HEK293 (cell line): ENCODE measurements around the gene MAP3K5.
"Not testable (repeated sequence)": the region's sequence is repeated elsewhere in the genome, so short reads cannot be mapped to it uniquely, and the experiment has no call there.

Experiments
- CTCF ChIA-PET: fragments of 350-600 bp; formaldehyde crosslinking; extraction: SDS; loops from one replicate; lab custom pipeline; 2021; ENCODE audit warnings: antibody characterized with exemption; lab: Yijun Ruan, JAX
- POLR2A ChIA-PET: fragments of 300-600 bp; formaldehyde crosslinking; extraction: SDS; loops from one replicate; lab custom pipeline; 2020; ENCODE audit warnings: antibody characterized with exemption, inconsistent platforms; lab: Yijun Ruan, JAX
- H3K27ac ChIP-seq: fragments of 200-500 bp; sonication (Bioruptor generic); 2 replicates; pipeline ENCODE4 v1.5.1; 2014; ENCODE audit warnings: low read depth, low read length, control low read depth, inconsistent platforms; ENCODE audit errors: extremely low read depth
- H3K36me3 ChIP-seq, 2 experiments: fragments of 200-500 bp in 1 of 2; sonication (Bioruptor generic) in 1 of 2; 1 replicate in 1 of 2; 2 replicates in 1 of 2; pipeline ENCODE4 v1.5.1; 2014 to 2017; ENCODE audit warnings: inconsistent platforms in 2 of 2, low read length in 2 of 2; ENCODE audit not compliant: control insufficient read depth in 2 of 2, insufficient read depth in 1 of 2
- H3K4me1 ChIP-seq: fragments of 200-500 bp; sonication (Bioruptor generic); 2 replicates; pipeline ENCODE4 v1.5.1; 2014; ENCODE audit warnings: mild to moderate bottlenecking, low read length, inconsistent platforms; ENCODE audit not compliant: control insufficient read depth, insufficient read depth
- H3K4me3 ChIP-seq: 2 replicates; pipeline ENCODE4 v1.5.1; 2011; ENCODE audit warnings: low read depth, mild to moderate bottlenecking, control low read depth, low read length, moderate library complexity
- H3K9me3 ChIP-seq: fragments of 200-500 bp; sonication (Bioruptor generic); 2 replicates; pipeline ENCODE4 v1.5.1; 2014; ENCODE audit warnings: low read depth, low read length, inconsistent platforms; ENCODE audit not compliant: control insufficient read depth, insufficient read depth
- OSR2 ChIP-seq: fragments of 450-650 bp; formaldehyde crosslinking; IDR thresholded peaks from 2 replicates; pipeline ENCODE4 v1.5.1; 2016; ENCODE audit warnings: missing biosample characterization, missing genetic modification characterization
- WT1 ChIP-seq: fragments of 450-650 bp; formaldehyde crosslinking; IDR thresholded peaks from 2 replicates; pipeline ENCODE4 v1.5.1; 2016; ENCODE audit warnings: missing biosample characterization, missing genetic modification characterization
- ZFP3 ChIP-seq: fragments of 450-650 bp; formaldehyde crosslinking; IDR thresholded peaks from 2 replicates; pipeline ENCODE4 v1.5.1; 2016; ENCODE audit warnings: low read depth, missing biosample characterization, missing genetic modification characterization
- ZNF146 ChIP-seq: fragments of 450-650 bp; formaldehyde crosslinking; IDR thresholded peaks from 2 replicates; pipeline ENCODE4 v1.5.1; 2016; ENCODE audit warnings: missing biosample characterization, missing genetic modification characterization
- ZNF514 ChIP-seq: fragments of 450-650 bp; formaldehyde crosslinking; IDR thresholded peaks from 2 replicates; pipeline ENCODE4 v1.5.1; 2016; ENCODE audit warnings: missing biosample characterization, missing genetic modification characterization
- ZNF677 ChIP-seq: fragments of 450-650 bp; IDR thresholded peaks from 2 replicates; pipeline ENCODE4 v1.5.0; 2018; ENCODE audit warnings: missing biosample characterization, mild to moderate bottlenecking, missing genetic modification characterization, moderate library complexity
- ZSCAN23 ChIP-seq: fragments of 450-650 bp; formaldehyde crosslinking; IDR thresholded peaks from 2 replicates; pipeline ENCODE4 v1.5.1; 2016; ENCODE audit warnings: missing biosample characterization, missing genetic modification characterization
- ZXDB ChIP-seq: fragments of 450-650 bp; formaldehyde crosslinking; IDR thresholded peaks from 2 replicates; pipeline ENCODE4 v1.5.1; 2016; ENCODE audit warnings: missing biosample characterization, missing genetic modification characterization
- TF ChIP-seq, protein P1 (sequence below): fragments of 450-650 bp; formaldehyde crosslinking; IDR thresholded peaks from 2 replicates; pipeline ENCODE4 v1.5.1; 2017; ENCODE audit warnings: missing biosample characterization, missing genetic modification characterization
- TF ChIP-seq, protein P2 (sequence below): fragments of 450-650 bp; formaldehyde crosslinking; IDR thresholded peaks from 2 replicates; pipeline ENCODE4 v1.5.1; 2016; ENCODE audit warnings: missing biosample characterization, missing genetic modification characterization
- TF ChIP-seq, protein P3 (sequence below): fragments of 450-650 bp; formaldehyde crosslinking; conservative IDR thresholded peaks from 2 replicates; pipeline ENCODE4 v1.5.1; 2016; ENCODE audit warnings: low read depth, missing biosample characterization, missing genetic modification characterization
- TF ChIP-seq, protein P4 (sequence below): fragments of 450-650 bp; formaldehyde crosslinking; IDR thresholded peaks from 2 replicates; pipeline ENCODE4 v1.5.1; 2017; ENCODE audit warnings: missing biosample characterization, missing genetic modification characterization

Gene MAP3K5

DNA sequence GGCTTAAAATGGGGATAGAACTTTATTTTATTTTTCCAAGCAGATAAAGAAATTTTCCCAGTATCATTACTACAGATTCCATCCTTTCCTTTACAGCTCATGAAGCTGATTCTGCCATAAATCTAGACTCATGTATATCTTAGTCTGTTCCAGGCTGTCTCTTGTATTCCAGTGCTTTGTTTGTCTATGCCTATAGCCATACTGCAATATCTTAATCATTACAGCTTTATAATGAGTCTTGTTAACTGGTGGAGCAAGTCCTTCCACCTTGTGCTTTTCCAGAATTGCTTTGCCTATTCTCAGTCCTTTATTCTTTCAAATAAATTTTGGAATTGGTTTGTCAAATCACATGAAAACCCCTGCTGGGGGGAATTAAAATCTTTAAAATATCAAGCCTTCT lies 99.2 kb downstream of the MAP3K5 start (continued):
- TF ChIP-seq ZSCAN23 (tag by site-specific recombination) (no peak), OSR2 (tag by site-specific recombination) (no peak), WT1 (tag by site-specific recombination) (no peak), ZXDB (tag by site-specific recombination) (no peak), ZNF514 (tag by site-specific recombination) (no peak)
- TF ChIP-seq, protein P1, sequence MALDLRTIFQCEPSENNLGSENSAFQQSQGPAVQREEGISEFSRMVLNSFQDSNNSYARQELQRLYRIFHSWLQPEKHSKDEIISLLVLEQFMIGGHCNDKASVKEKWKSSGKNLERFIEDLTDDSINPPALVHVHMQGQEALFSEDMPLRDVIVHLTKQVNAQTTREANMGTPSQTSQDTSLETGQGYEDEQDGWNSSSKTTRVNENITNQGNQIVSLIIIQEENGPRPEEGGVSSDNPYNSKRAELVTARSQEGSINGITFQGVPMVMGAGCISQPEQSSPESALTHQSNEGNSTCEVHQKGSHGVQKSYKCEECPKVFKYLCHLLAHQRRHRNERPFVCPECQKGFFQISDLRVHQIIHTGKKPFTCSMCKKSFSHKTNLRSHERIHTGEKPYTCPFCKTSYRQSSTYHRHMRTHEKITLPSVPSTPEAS (tag by site-specific recombination) = no peak

DNA sequence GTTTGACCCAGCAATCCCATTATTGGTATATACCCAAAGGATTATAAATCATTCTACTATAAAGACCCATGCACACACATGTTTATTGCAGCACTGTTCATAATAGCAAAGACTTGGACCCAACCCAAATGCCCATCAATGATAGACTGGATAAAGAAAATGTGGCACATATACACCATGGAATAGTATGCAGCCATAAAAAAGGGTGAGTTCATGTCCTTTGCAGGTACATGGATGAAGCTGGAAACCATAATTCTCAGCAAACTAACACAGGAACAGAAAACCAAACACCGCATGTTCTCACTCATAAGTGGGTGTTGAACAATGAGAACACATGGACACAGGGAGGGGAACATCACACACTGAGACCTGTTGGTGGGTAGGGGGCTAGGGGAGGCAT lies 104.4 kb downstream of the MAP3K5 start:
- H3K27ac ChIP-seq, H3K4me3 ChIP-seq, H3K4me1 ChIP-seq, POLR2A ChIA-PET, H3K9me3 ChIP-seq, H3K36me3 ChIP-seq: not testable (repeated sequence)
- CTCF ChIA-PET = interaction anchor here (0.6 to 1.9 kb wide), 2 partner anchors 105 to 363 kb away, joined by 3 to 4 read pairs; partner anchors contain the start of gene MAP3K5
- peak; percentile 96 for TF ChIP-seq ZNF146 (tag by site-specific recombination)
- TF ChIP-seq, protein P2, sequence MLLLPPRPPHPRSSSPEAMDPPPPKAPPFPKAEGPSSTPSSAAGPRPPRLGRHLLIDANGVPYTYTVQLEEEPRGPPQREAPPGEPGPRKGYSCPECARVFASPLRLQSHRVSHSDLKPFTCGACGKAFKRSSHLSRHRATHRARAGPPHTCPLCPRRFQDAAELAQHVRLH = peak; percentile 69; the same call in 1 of the 2 replicates

DNA sequence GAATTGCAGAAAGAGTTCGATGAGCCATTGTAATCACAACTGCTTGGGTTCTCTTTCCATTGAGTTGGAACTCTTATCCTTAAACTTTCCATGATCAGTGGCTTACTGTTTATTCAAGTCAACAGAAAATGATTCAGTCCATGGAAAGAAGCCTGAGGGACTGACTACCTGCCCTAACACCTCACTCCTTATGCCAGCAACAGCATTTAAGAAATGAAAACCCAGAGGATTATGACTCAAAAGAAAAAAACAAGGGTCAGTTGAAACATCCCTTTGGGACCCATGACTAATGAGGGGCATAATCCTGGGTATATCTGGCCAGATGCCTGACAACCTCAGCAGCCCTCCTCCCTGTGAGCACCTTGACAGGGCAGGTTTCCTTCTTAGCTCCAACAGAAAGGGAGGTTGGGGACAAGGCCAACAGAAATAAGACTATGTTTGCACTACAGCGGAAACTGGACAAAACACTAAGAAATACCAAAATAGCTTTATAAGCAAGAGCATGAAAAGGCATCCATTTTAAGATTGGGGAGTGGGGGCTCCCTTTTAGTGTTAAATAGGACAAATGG lies 106.7 kb downstream of the MAP3K5 start:
- H3K9me3 ChIP-seq = no peaks in the 10 kb centered on the region
- no peak overlapping the region for H3K27ac ChIP-seq
- H3K36me3 ChIP-seq = peaks cover 0 to 3% of the 10 kb centered on the region in 2 experiments; a peak in 2 of 3 replicates
- TF ChIP-seq ZNF677 = no peak
- no peak for TF ChIP-seq ZFP3
- TF ChIP-seq, protein P3, sequence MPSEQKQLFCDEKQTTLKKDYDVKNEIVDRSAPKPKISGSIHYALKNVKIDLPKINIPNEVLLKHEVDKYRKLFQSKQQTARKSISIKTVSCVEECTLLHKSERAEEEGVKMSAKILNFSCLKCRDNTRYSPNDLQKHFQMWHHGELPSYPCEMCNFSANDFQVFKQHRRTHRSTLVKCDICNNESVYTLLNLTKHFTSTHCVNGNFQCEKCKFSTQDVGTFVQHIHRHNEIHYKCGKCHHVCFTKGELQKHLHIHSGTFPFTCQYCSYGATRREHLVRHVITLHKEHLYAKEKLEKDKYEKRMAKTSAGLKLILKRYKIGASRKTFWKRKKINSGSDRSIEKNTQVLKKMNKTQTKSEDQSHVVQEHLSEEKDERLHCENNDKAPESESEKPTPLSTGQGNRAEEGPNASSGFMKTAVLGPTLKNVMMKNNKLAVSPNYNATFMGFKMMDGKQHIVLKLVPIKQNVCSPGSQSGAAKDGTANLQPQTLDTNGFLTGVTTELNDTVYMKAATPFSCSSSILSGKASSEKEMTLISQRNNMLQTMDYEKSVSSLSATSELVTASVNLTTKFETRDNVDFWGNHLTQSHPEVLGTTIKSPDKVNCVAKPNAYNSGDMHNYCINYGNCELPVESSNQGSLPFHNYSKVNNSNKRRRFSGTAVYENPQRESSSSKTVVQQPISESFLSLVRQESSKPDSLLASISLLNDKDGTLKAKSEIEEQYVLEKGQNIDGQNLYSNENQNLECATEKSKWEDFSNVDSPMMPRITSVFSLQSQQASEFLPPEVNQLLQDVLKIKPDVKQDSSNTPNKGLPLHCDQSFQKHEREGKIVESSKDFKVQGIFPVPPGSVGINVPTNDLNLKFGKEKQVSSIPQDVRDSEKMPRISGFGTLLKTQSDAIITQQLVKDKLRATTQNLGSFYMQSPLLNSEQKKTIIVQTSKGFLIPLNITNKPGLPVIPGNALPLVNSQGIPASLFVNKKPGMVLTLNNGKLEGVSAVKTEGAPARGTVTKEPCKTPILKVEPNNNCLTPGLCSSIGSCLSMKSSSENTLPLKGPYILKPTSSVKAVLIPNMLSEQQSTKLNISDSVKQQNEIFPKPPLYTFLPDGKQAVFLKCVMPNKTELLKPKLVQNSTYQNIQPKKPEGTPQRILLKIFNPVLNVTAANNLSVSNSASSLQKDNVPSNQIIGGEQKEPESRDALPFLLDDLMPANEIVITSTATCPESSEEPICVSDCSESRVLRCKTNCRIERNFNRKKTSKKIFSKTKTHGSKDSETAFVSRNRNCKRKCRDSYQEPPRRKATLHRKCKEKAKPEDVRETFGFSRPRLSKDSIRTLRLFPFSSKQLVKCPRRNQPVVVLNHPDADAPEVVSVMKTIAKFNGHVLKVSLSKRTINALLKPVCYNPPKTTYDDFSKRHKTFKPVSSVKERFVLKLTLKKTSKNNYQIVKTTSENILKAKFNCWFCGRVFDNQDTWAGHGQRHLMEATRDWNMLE (tag by site-specific recombination) = no peak
- TF ChIP-seq, protein P4, sequence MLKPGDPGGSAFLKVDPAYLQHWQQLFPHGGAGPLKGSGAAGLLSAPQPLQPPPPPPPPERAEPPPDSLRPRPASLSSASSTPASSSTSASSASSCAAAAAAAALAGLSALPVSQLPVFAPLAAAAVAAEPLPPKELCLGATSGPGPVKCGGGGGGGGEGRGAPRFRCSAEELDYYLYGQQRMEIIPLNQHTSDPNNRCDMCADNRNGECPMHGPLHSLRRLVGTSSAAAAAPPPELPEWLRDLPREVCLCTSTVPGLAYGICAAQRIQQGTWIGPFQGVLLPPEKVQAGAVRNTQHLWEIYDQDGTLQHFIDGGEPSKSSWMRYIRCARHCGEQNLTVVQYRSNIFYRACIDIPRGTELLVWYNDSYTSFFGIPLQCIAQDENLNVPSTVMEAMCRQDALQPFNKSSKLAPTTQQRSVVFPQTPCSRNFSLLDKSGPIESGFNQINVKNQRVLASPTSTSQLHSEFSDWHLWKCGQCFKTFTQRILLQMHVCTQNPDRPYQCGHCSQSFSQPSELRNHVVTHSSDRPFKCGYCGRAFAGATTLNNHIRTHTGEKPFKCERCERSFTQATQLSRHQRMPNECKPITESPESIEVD = no peak
- ChIA-PET POLR2A (interaction anchor here (1.2 kb wide), 1 partner anchor 107 kb away, joined by 4 read pairs; the partner anchor contains the start of gene MAP3K5), CTCF (no interaction called here)
- H3K4me1 ChIP-seq = no peaks in the 10 kb centered on the region
- no peak overlapping the region for H3K4me3 ChIP-seq
